Fibroblast of the aortic adventitia (primary cell): ENCODE measurements around the gene TMPRSS9. TPM values are rescaled to one million over a fixed set of nuclear protein-coding genes. Genes with fewer than 3 reads are reported as not detected.

Source experiments
- DNase-seq: peaks from one replicate; pipeline ENCODE4 v3.0.0-alpha.2; 2010; ENCODE audit warnings: low read depth
- H3K4me3 ChIP-seq: 2 replicates; pipeline ENCODE4 v1.5.1; 2011; ENCODE audit warnings: low read depth, mild to moderate bottlenecking, control low read depth, low read length, moderate library complexity
- total RNA-seq: library from RNA; depleted of rRNA; stranded (reverse); fragments of >200 nt; gene quantifications from 2 replicates; pipeline ENCODE4 v1.2.3, GENCODE V29; 2012; ENCODE audit warnings: low replicate concordance
- TF ChIP-seq, protein P1 (sequence below): IDR thresholded peaks from 2 replicates; pipeline ENCODE4 v1.5.1; 2011; ENCODE audit warnings: mild to moderate bottlenecking, low read length, control low read depth, inconsistent platforms; ENCODE audit not compliant: insufficient read depth

The TMPRSS9 gene
- total RNA-seq, 1 donor: not detected

DNA sequence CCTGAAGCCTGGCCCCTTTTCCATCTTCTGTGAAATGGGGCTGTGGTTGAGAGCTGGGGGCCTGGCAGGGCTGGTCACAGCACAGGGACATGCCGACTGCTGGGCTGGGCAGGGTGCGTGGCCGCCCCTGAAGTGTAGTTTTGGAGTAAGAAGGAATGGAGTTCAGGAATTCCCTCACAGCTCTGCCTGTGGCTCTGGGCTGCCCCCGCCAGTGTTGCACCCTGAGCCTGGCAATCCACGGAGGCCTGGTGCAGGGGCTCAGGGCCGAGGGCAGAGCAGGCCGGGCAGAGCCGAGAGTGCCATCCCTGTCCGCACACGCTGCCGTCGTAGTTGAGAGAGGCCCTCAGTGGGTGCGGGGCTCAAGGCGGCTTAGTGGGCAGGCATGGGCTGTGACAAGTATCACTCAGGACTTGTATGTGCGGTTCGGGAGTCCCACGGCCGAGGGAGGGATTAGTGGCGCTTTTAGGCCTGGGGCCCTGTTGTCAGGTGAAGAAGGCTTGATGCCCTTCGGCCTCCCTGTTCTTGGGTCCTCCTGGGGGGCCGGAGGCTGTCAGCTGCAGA lies 21.9 kb upstream of the TMPRSS9 start:
- H3K4me3 ChIP-seq: no peak overlapping the region
- no peak for DNase-seq
- TF ChIP-seq, protein P1, sequence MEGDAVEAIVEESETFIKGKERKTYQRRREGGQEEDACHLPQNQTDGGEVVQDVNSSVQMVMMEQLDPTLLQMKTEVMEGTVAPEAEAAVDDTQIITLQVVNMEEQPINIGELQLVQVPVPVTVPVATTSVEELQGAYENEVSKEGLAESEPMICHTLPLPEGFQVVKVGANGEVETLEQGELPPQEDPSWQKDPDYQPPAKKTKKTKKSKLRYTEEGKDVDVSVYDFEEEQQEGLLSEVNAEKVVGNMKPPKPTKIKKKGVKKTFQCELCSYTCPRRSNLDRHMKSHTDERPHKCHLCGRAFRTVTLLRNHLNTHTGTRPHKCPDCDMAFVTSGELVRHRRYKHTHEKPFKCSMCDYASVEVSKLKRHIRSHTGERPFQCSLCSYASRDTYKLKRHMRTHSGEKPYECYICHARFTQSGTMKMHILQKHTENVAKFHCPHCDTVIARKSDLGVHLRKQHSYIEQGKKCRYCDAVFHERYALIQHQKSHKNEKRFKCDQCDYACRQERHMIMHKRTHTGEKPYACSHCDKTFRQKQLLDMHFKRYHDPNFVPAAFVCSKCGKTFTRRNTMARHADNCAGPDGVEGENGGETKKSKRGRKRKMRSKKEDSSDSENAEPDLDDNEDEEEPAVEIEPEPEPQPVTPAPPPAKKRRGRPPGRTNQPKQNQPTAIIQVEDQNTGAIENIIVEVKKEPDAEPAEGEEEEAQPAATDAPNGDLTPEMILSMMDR: no peak

DNA sequence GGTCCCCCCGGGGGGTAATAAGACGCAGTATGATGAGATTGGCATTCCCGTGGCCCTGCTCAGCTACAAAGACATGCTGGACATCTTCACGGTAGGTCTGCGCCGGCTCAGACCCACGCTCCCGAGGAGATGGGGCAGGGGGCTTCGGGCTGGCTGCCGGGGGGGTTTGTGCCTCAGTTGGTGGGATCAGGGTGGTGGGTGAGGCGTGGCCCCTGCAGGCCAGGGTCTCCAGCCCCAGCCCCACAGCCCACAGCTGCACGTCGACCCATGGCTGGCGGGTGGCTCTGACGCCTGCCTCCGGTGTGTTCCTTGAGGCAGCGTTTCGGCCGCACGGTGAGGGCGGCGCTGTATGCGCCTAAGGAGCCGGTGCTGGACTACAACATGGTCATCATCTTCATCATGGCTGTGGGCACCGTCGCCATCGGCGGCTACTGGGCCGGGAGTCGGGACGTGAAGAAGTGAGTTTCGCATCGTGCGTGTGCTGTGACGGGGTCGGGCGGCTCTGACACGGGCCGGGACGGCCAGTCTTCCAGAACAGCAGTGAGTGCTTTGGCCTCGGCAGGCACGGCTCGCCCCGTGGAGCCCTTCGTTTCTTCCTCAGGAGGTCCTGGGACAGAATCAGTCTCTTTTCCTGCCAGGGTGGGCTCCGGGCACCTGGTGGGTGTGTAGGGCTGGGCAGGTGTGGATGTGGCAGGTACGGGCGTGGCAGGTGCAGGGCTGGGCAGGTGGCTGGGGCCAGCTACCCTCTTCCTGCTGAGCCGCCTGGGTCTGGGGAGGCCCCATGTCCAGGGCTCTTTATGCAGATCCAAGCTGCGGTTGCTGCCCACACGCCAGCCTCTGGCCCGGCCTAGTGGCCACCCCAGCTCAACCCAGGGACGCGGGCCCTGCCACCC lies 21.1 kb upstream of the TMPRSS9 start:
- TF ChIP-seq, protein P1: no peak
- H3K4me3 ChIP-seq: no peak overlapping the region

DNA sequence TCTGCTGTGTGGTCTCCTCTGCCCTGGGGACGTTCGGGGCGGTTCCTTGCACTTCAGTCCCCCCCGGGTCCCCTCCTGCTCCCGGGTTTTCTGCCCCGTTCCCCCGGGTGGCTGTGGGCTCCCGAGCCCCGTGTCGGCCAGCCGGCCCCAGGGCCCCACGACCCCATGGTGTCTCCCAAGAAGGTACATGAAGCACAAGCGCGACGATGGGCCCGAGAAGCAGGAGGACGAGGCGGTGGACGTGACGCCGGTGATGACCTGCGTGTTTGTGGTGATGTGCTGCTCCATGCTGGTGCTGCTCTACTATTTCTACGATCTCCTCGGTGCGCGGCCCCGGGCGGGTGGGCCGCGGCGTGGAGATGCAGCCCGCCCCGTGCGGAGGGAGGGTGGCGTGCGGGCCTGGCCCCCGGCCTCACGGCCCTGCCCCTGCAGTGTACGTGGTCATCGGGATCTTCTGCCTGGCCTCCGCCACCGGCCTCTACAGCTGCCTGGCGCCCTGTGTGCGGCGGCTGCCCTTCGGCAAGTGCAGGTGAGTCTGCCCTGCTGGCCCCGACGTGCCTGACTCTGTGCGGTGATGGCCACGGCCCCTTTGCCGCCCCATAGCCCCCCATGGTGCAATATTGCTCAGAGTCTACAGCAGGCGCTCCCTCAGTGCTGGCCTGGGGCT lies 20.3 kb upstream of the TMPRSS9 start:
- TF ChIP-seq, protein P1: no peak
- DNase-seq: no peak

More for the DNA sequence above, 21.1 kb upstream of the TMPRSS9 start:
- DNase-seq: no peak

DNA sequence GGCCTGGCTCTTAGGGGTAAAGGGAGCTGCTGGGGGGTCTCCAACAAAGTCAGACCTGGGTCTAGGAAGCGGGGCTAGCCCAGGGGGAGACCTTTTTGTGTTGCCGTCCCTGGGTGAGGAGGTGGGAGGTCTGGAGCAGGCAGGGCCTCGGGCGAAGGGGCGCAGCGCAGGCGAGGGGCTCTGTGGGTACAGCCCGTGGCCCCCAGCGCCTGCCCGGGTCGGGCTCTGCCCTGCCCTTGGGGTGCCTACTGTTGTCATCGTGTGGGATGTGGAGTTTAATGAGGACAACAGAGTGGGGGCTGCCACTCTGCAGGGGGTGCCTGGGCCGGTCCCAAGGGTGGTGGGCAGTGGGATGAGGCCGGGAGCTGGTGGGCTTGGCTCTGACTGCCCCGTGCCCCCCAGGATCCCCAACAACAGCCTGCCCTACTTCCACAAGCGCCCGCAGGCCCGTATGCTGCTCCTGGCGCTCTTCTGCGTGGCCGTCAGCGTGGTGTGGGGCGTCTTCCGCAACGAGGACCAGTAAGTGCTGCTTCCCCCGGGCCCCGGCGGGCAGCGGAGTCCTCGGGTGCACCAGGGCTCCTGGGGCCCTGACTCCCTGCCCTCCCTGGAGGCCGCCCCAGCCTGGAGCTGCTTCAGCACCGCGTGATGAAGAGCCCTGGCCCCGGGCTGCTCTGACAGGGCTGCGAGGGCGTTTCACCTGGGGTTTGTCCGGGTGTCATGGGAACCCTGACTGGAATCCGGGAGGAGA lies 19.4 kb upstream of the TMPRSS9 start:
- DNase-seq: no peak
- TF ChIP-seq, protein P1: no peak
- no peak overlapping the region for H3K4me3 ChIP-seq

More for the DNA sequence above, 20.3 kb upstream of the TMPRSS9 start:
- H3K4me3 ChIP-seq: no peak overlapping the region

DNA sequence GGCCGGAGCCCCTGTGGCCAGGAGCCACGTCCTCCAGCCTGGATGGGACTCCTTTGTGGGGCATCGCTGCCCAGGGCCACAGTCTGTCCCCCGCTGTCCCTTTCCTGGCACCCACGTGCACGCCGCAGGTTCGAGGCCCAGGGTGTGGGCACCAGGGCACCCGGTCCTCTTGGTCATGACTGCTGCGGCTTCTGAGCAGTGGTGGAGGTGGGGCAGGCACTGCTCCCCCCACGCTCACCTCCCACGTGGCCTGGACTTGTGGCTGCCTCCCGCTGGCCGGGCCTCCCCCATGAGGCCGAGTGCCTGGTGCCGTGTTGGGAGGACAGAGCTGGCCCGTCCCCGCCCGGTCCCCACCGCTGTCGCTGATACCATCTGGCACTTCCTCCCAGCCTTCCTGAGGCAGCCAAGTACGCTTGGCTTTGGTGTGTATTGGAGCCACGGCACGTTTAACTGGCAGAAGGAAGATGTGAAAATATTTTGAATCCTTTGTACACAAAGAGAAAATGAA lies 18.8 kb upstream of the TMPRSS9 start:
- no peak overlapping the region for H3K4me3 ChIP-seq
- no peak for DNase-seq
- TF ChIP-seq, protein P1: no peak

DNA sequence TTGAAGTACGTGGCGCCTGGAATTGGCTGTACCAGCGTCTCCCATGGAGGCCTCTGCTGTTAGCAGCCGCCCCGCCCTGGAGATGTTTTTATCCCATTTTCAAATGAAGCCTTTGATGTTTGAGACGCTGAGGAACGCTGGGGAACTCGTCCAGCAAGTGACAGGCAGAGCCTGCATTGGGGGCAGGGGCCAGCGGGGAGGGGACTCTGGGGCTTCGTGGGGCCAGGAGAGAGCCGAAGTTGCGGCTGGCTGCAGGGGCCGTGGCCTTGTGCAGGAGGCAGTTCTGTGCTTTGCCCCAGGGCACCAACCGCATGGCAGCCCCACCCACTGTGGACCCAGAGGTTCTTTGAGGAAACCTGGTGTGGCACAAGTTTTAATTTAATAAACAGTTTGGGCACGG lies 18.1 kb upstream of the TMPRSS9 start:
- no peak overlapping the region for H3K4me3 ChIP-seq
- TF ChIP-seq, protein P1: no peak
- no peak for DNase-seq
